Bone marrow (tissue), 2 donors: ENCODE results near the gene DNAI7.
A peak's percentile ranks its signal among the peaks of the same experiment; 100 is the strongest.

ENCODE experiments used
- DNase-seq, 2 donors: peaks; one replicate each; lab custom pipeline; 2025; lab: John Stamatoyannopoulos, UW

The DNAI7 gene

DNA sequence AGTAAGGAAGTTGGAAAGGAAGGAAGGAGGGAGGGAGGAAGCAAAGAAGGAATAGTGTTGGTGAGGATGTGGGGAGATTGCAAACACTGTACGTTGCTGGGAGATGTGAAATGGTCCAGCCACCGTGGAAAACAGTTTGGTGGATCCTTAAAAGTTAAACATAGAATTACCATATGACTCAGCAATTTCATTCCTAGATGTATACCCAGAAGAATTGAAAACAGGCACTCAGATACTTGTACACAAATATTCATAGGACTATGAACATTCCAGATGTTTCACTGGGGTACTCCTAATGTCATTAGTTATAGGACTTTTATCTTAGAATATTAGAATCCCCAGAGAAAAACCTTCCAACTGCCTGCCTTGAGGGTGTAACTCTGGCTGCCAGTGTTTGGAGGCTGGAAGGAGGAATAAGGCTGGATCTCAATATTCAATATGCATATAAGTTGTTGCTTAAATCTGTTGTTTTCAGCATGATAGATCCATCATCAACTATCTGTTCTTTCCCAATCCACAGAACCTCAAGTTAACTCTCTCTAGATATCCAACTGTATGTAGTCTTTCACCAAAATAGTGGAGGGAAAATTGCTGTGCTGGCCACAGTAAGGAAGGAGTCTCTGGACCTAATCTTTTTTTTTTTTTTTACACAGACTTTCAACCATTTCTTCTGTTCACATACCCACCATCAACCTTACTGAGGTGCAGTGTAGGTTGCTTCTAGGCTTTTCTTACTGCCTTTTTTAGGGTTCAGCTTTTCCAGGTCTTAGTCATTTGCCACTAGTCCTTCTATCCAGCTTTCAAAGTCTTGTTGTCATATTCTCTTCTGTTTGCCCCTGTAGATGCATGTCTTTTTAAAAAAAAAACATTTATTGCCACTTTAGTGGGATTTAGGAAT, 94.5 kb downstream of the DNAI7 start:
- no peak for DNase-seq

DNA sequence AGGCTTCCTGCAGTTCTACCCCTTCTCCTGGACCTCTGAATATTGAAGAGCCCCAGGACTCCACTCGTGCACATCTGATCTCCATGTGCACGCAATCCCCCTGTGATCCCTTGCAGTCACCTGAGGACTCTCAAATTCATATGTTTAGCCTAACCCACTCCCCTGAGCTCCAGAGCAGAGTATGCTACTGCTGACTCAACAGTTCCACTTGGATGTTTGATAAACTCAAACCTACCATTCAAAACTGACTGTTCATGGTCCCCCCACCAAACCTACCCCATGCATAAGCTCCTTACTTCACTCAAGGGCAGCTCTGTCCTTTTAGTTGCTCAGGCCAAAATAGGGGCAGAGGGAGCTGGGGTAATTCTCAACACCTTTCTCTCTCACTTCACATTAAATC, 96.0 kb downstream of the DNAI7 start:
- no peak for DNase-seq

DNA sequence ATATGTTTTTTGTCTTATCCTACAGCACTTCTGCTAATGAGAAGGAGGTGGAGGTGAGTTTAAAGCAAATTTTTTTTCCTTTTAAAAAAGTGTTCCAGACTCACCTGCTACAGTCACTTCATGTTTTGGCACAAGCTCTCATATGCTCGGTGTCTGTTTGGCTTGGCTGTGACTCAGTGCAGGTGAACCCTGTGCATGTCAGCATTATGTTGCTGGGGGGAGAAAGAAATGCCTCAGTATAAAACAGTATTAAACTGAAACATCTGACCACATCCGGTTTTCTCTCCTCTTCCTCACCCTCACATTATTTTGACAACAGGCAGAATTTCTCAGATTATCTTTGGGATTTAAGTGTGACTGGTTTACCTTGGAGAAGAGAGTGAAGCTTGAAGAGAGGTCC, 105.2 kb downstream of the DNAI7 start:
- no peak for DNase-seq

DNA sequence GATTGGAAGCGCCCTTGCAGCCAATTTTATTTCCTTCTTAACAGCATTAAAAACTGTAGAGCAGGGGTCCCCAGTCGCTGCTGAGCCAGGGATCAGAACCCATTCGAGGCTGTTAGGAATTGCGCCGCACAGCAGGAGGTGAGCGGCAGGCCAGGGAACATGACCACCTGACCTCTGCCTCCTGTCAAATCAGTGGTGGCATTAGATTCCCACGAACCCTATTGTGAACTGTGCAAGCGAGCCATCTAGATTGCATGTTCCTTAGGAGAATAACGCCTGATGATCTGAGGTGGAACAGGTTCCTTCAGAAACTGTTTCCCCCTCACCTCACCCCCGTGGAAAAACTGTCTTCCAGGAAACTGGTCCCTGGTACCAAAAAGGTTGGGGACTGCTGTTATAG, 107.4 kb downstream of the DNAI7 start:
- no peak for DNase-seq

DNA sequence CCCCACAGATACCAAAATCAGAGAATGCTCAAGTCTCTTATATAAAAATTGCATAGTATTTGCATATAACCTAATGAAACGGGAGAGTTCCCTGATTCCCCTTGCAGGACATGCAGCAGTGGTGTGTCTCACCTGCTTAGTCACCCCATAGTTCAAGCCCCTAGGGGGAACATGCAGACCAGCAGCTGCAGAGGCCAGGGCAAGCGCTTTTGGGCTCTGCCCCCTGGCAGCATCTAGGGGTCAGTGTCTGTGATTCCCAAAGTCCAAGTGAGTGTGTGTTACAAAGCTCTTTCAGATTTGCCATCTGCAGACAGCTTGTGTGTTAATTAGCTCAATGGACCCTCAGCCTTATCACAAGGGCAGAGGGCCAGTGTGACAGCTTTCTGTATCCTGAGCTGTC, 110.1 kb downstream of the DNAI7 start:
- no peak for DNase-seq

DNA sequence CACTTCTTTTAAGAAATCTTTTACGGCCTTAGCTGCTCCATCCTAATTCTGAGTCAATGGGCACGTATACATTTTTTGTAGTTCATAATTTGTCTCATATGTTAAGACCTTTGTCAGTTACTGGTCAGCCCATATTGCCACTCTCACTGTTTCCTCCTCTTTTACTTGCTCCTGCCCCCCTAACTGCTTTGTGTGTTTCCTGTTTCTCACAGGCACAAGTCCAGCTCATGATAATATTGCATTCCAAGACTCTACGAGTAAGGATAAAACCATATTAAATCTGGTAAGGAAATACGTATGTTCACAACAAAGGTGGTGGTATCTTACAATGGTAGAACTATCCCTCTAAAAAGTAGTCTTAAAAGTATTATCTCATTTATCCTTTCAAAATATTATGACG, 111.7 kb downstream of the DNAI7 start:
- no peak for DNase-seq

DNA sequence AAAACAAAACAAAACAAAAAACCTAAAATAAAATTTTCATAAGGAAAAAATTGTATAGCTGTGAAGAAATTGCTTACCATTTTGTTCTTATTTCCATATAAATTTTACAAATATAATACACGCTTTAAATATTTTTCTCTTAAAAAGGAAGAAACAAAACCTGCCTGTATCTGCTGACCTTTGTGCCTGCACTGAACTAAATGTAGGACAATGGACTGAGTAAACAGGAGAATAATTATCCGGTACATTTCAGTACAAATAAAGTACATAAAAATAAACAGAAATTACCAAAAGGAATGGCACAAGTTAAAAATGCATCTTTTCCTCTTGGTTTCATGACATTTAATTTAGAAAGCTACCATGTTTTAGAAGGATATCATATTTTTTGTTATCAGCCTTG, 112.3 kb downstream of the DNAI7 start:
- no peak for DNase-seq

DNA sequence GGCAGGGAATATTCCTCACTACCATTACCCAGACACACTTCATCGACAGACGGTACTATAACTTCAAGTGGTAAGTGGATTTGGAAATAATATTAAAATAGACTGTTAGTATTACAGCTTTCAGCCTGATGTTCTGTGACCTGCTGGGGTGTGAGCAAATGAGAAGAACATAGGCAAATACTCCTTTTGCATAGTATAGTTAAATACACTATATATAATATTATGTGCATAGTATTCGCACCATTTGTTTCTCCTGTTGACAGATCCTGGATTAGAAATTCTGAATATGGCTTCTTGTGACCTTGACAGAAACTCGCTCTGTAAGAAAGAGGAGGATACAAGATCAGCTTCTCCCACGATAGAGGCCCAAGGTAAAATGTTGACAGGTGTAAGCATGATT, 115.6 kb downstream of the DNAI7 start:
- no peak for DNase-seq

DNA sequence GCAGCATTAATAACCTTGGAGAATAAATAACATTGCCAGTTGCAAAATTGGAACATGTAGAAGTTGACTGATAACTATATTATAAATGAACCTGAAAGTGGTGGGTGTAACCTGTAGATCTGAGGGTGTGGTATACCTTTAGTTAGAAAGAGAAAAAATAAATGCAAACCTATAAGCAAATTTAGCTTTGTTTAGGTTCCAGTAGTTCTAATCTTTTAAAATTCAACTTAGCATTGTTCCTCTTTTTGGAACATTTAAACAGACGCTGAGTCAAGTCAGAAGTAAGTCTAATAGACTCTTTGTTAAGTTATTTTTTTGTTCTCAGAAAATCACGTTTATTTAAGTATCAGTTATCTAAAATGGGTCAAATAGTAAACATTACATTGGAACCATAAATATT, 120.0 kb downstream of the DNAI7 start:
- DNase-seq, result no peak

DNA sequence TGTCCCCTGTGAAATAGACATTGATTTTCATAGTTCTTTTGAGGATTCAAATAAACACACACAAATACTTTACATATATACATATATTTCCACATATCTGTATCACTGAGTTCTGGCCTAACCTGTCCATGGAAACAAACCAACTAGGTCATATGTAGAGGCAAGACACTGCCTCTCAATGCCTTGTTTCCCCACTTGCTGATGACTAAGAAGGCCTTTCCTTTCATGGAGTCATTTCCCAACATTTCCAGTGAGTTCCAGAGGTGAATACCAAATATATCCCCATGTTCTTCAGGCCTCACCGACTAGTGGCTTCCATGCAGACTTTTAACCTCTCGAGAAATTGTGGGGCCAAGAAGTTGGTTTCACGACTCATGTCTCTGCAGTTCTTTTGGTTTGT, 120.8 kb downstream of the DNAI7 start:
- DNase-seq, result no peak

DNA sequence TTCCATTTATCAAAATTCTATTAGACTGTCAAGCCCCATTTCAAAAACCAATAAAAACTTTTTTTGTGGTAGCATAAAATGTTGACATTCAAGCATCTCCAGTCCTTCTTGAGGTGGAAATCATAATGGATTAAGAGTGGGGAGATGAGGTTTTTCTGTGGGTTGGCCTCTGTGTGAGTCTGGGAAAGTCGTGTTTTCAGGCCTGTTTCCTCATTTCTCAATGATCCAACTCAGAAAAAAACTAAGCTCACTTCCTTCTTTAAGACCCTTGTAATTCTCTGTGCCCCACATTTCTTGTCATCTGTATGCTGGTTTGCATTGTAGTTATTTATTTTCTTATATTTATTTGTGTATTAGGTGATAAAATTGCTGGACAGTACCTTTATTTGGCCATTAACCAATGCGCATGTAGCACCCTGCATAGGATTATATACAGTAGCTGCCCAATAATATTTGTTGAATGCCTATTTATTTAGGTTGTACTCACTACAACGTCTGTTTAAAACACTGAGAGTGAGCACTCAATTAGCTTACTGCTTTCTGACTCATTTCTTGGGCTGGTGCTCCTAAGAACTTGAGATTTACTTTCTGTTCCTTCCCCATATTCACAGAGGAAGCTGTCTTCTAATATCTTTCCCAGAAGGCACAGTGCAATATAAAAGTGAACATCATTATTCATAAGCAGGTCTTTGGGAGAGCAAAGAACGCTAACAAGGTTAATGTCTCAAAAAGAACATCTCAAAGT, 121.9 kb downstream of the DNAI7 start:
- DNase-seq, result peak in 1 of 2 donors; percentile 9

DNA sequence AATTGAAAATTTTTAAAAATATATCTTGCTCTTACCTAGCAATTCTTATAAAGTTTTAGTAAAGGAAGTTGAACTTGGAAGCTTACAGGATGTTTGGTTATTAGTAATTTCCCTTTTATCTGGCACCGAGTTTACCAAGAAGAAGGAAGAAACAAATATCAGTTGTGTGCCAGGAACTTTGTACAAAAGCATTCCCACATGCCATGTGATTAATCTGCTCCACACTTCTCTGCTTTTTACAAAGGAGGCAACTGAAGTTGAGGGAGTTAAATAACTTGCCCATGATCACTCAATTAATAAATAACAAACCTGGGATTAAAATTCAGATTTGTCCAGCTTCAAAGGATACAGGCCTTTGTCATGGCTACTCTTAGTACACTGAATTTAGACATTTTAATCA, 123.6 kb downstream of the DNAI7 start:
- no peak for DNase-seq

DNA sequence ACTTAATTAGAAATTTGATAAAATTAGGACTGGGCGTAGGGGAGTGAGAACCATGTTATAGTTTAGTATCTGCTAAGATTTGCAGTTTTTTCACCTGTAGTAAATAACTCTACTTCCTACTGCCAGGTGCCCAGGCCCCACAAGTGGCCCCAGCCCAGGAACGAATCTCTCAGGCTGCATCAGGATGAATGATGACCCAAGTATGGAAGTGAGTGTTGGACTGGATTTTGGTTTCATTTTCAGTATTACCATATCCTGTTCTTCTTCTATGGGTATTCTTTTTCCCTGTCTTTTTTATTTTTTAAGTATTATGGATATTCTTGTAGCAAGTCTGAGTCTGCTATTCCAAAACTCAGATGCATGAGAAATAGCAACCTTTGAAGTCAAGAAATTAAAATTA, 125.7 kb downstream of the DNAI7 start:
- no peak for DNase-seq

DNA sequence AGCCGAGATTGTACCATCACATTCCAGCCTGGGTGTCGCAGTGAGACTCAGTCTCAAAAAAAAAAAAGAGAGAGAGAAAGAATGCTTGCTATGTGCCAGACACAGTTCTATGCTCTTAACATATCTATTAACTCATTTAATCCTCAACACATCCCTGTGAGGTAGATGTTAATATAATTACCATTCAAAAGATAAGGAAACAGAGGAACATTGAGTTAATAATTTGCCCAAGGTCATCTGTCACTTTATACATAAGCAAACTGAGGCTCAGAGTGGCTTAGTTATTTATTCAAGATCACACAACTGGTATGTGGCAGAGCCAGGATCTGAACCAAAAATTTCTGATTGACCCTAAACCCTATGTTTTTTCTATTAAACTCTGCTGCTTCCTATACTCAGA, 129.9 kb downstream of the DNAI7 start:
- no peak for DNase-seq

DNA sequence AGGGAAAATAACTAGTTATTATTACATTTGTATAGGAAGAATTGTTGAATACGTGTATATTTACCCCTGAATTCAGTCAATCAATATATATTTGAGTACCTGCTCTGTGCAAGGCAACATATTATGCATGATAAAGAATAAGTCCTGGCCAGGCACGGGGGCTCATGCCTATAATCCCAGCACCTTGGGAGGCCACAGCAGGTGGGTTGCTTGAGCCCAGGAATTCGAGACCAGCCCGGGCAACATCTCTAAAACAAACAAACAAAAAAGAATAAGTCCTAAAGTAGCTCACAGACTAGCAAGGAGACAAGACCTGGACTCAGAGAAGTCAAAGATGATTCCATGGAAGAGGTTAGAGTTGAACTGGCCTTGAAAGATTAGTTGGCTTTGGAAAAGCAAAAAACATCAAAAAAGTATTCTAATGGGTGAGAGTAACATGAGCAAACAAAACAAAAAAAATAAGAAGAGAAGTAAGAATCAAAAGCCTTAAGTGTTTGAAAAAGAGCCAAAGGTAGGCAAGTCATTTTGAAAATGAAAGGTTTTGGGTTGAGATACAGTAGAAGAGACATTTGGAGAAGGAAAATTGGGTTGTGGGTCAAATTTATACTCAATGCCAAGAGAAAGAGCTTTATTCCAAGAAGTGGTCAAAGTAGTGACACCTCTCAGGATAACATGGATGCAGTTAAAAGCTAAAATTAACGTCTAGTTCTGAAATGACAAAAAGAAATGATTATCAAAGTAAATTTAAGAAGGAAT, 130.9 kb downstream of the DNAI7 start:
- DNase-seq, result no peak

DNA sequence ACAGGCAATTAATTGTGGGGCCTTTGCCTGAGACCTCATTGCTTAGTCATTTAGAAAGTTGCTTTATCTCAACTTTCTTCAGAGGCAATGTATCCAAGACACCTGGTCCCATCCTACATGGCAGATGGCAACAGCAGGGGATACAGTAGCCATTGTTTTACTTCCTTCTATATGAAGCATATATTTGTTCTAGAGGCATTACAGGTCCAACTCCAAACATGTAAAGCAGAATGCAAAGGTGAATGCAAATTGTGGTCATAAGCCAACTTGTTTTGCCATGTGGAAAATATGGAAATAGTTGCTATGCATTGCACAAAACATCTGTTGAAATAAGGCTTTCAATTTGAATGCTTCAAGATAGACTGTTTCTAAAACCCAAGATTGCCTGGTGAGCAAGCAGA, 136.3 kb downstream of the DNAI7 start:
- DNase-seq, result no peak
